B cell (primary cell): ENCODE data around the gene OR2Y1.

Experiments
- EZH2 ChIP-seq: IDR thresholded peaks from 2 replicates; pipeline ENCODE4 v1.6.1; 2012; ENCODE audit warnings: borderline replicate concordance, low read depth, mild to moderate bottlenecking, moderate library complexity, low read length; ENCODE audit not compliant: insufficient read depth, poor library complexity, severe bottlenecking
- TF ChIP-seq, protein P1 (sequence below): fragments of 200-600 bp; IDR thresholded peaks from one replicate; pipeline ENCODE4 v1.8.0; 2022; ENCODE audit warnings: antibody characterized with exemption, mild to moderate bottlenecking

GRCh38 chr5:180742727-180743126 lies 2.9 kb upstream of the OR2Y1 start:
- TF ChIP-seq EZH2, result no peak
- TF ChIP-seq, protein P1, sequence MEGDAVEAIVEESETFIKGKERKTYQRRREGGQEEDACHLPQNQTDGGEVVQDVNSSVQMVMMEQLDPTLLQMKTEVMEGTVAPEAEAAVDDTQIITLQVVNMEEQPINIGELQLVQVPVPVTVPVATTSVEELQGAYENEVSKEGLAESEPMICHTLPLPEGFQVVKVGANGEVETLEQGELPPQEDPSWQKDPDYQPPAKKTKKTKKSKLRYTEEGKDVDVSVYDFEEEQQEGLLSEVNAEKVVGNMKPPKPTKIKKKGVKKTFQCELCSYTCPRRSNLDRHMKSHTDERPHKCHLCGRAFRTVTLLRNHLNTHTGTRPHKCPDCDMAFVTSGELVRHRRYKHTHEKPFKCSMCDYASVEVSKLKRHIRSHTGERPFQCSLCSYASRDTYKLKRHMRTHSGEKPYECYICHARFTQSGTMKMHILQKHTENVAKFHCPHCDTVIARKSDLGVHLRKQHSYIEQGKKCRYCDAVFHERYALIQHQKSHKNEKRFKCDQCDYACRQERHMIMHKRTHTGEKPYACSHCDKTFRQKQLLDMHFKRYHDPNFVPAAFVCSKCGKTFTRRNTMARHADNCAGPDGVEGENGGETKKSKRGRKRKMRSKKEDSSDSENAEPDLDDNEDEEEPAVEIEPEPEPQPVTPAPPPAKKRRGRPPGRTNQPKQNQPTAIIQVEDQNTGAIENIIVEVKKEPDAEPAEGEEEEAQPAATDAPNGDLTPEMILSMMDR, result no peak
